ENCODE results near the gene SKAP1. TPM values are rescaled to one million over a fixed set of nuclear protein-coding genes. Genes with fewer than 3 reads are reported as not detected.

SKAP1 gene
- polyA plus RNA-seq, 1 of the 3 experiments (the other 2 are of a cell fraction) = not detected

DNA sequence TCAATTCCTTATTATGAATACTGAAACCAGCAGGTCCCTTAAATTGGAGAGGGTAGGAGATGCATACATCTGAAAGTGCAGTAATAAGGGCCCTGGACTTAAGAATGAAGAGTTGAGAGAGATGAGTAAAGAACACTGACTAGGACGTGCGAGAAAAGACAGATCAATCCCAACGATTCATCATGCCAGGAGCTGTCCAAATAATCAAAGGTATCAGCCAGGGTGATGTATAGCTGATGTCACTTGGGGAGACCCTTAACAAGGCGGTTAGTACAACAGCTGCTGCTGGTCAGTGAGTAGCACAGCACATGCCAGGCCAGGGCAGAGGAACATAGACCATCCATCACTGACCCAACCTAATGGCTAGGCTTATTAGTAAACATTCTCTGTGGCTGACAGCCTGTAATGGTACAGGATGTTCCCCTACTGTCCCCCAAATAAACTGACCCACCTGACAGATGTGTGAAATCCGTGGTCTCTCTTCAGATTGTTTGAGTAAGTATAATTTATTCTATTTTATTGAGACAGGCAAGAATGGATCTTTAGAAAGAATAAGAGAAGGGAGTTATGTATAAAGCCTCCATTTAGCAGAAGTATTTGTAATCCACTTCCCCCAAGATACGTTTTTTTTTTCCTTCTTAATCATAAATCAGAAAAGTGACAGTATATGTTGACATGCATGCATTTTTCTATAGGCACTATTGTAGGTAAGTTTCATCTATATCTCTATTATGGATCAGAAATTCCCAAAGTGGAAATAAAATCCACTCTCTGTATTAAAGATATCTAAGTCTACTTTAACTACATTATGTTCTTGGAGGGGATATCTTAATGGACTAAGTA is 204.1 kb downstream of the SKAP1 start:
- H3F3A ChIP-seq (replicated peaks; ENCODE audit: insufficient read depth) = no peaks in the 10 kb centered on the region
- H3K9ac ChIP-seq = no peak overlapping the region
- ChIA-PET CTCF (interaction anchor here (1.1 to 1.6 kb wide), 3 partner anchors 35 to 411 kb away, joined by 4 to 5 read pairs (median 4); no protein-coding TSS in a partner anchor), POLR2A (no interaction called here)
- no peaks in the 10 kb centered on the region for H3K36me3 ChIP-seq (replicated peaks in 1 of 2; ENCODE audit: control insufficient read depth in 1 of 2, insufficient read depth in 2 of 2, low read length in 1 of 2)
- TF ChIP-seq MEF2A (IDR thresholded peaks at IDR 0.05; ENCODE audit: borderline replicate concordance, low read depth) (no peak), TAF1 (IDR thresholded peaks at IDR 0.05; ENCODE audit: borderline replicate concordance, low read depth, low read length) (no peak), POLR2AphosphoS5 (IDR thresholded peaks at IDR 0.05; ENCODE audit: low read depth, low read length) (no peak), ELF1 (IDR thresholded peaks at IDR 0.05) (no peak), TEAD4 (IDR thresholded peaks at IDR 0.05; ENCODE audit: borderline replicate concordance, insufficient read depth) (no peak), TCF12 (IDR thresholded peaks at IDR 0.05) (no peak), GATA2 (CRISPR knock-in tag; IDR thresholded peaks at IDR 0.05) (no peak), NFIC (IDR thresholded peaks at IDR 0.05; ENCODE audit: borderline replicate concordance) (no peak), FOXM1 (IDR thresholded peaks at IDR 0.05; ENCODE audit: low read depth) (no peak), RFX5 (IDR thresholded peaks at IDR 0.05; ENCODE audit: low read length) (no peak), RCOR1 (IDR thresholded peaks at IDR 0.05; ENCODE audit: low read length) (no peak)
- TF ChIP-seq, protein P1, sequence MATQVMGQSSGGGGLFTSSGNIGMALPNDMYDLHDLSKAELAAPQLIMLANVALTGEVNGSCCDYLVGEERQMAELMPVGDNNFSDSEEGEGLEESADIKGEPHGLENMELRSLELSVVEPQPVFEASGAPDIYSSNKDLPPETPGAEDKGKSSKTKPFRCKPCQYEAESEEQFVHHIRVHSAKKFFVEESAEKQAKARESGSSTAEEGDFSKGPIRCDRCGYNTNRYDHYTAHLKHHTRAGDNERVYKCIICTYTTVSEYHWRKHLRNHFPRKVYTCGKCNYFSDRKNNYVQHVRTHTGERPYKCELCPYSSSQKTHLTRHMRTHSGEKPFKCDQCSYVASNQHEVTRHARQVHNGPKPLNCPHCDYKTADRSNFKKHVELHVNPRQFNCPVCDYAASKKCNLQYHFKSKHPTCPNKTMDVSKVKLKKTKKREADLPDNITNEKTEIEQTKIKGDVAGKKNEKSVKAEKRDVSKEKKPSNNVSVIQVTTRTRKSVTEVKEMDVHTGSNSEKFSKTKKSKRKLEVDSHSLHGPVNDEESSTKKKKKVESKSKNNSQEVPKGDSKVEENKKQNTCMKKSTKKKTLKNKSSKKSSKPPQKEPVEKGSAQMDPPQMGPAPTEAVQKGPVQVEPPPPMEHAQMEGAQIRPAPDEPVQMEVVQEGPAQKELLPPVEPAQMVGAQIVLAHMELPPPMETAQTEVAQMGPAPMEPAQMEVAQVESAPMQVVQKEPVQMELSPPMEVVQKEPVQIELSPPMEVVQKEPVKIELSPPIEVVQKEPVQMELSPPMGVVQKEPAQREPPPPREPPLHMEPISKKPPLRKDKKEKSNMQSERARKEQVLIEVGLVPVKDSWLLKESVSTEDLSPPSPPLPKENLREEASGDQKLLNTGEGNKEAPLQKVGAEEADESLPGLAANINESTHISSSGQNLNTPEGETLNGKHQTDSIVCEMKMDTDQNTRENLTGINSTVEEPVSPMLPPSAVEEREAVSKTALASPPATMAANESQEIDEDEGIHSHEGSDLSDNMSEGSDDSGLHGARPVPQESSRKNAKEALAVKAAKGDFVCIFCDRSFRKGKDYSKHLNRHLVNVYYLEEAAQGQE (IDR thresholded peaks at IDR 0.05; ENCODE audit: low read depth, low read length) = no peak
- TF ChIP-seq, protein P2, sequence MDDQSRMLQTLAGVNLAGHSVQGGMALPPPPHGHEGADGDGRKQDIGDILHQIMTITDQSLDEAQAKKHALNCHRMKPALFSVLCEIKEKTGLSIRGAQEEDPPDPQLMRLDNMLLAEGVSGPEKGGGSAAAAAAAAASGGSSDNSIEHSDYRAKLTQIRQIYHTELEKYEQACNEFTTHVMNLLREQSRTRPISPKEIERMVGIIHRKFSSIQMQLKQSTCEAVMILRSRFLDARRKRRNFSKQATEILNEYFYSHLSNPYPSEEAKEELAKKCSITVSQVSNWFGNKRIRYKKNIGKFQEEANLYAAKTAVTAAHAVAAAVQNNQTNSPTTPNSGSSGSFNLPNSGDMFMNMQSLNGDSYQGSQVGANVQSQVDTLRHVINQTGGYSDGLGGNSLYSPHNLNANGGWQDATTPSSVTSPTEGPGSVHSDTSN (IDR thresholded peaks at IDR 0.05) = no peak
- TF ChIP-seq, protein P3, sequence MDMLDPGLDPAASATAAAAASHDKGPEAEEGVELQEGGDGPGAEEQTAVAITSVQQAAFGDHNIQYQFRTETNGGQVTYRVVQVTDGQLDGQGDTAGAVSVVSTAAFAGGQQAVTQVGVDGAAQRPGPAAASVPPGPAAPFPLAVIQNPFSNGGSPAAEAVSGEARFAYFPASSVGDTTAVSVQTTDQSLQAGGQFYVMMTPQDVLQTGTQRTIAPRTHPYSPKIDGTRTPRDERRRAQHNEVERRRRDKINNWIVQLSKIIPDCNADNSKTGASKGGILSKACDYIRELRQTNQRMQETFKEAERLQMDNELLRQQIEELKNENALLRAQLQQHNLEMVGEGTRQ (IDR thresholded peaks at IDR 0.05; ENCODE audit: borderline replicate concordance, low read depth, low read length) = no peak
- H3K4me2 ChIP-seq = no peak overlapping the region
- H3K27ac ChIP-seq (ENCODE audit: low read depth in 2 of 2, low read length in 1 of 2) = no peak overlapping the region
- no peaks in the 10 kb centered on the region for H4K20me1 ChIP-seq (ENCODE audit: insufficient read depth)
- 14% methylated on average over 6 of the region's 6 CpGs for WGBS (ENCODE audit: low lambda C conversion rate)
- H2AFZ ChIP-seq (ENCODE audit: low read depth) = no peak overlapping the region
- no peaks in the 10 kb centered on the region for H3K9me2 ChIP-seq
- no peaks in the 10 kb centered on the region for H3K9me3 ChIP-seq
- H3K79me2 ChIP-seq (ENCODE audit: insufficient read depth) = no peaks in the 10 kb centered on the region
- no peak overlapping the region for H3K4me3 ChIP-seq (ENCODE audit: low read depth in 2 of 2, low read length in 1 of 2)
- H3K27me3 ChIP-seq (ENCODE audit: insufficient read depth) = peaks cover 85% of the 10 kb centered on the region
- no peaks in the 10 kb centered on the region for H3K4me1 ChIP-seq (ENCODE audit: control insufficient read depth in 1 of 2, insufficient read depth in 2 of 2, low read depth in 1 of 2, low read length in 1 of 2)
- no peak for DNase-seq

All from SK-N-SH (cell line).